ENCODE results near the gene TMEM39A. TPM values are rescaled to one million over a fixed set of nuclear protein-coding genes. Genes with fewer than 3 reads are reported as not detected.

Gene TMEM39A
- total RNA-seq, 1 experiment from 2014 or later, result 46.8 TPM

- CTCF ChIA-PET, result no interaction called here
- peaks cover 11% of the 10 kb centered on the region for H3K79me2 ChIP-seq (ENCODE audit: low read depth)
- BruUV-seq (replicated peaks), result no TSS peak
- H3K4me3 ChIP-seq, result no peak overlapping the region
- POLR2A ChIA-PET (ENCODE audit: unreplicated experiment), result no interaction called here
- DNase-seq, result no peak
- no peaks in the 10 kb centered on the region for H3K9me3 ChIP-seq (ENCODE audit: insufficient read depth, low read depth)
- H3K27ac ChIP-seq, result no peak overlapping the region
- H3K36me3 ChIP-seq (ENCODE audit: low read depth), result peaks cover 71% of the 10 kb centered on the region
- H3K27me3 ChIP-seq (ENCODE audit: insufficient read depth, low read depth), result no peaks in the 10 kb centered on the region
- no peak for TF ChIP-seq CTCF (conservative IDR thresholded peaks at IDR 0.05)
- TF ChIP-seq EZH2 (IDR thresholded peaks at IDR 0.05; ENCODE audit: low read depth), result no peak
- H3K4me1 ChIP-seq (replicated peaks; ENCODE audit: insufficient read depth), result peaks cover under 1% of the 10 kb centered on the region; the same call in 1 of the 2 replicates
- no peak overlapping the region for H2AFZ ChIP-seq
- H3F3A ChIP-seq (ENCODE audit: insufficient read depth, low read depth), result peaks cover 12% of the 10 kb centered on the region; the same call in 1 of the 2 replicates
- H4K20me1 ChIP-seq (ENCODE audit: insufficient read depth), result peaks cover 20% of the 10 kb centered on the region; the same call in 1 of the 2 replicates
- H3K4me2 ChIP-seq, result no peak overlapping the region
- intact Hi-C loops (cut with micrococcal nuclease; ENCODE audit: unreplicated experiment), result no loop called here
- no peaks in the 10 kb centered on the region; the same call in 1 of the 2 replicates for H3K9me2 ChIP-seq (ENCODE audit: insufficient read depth)
Measured at GRCh38 chr3:119456469-119456868, 6.9 kb downstream of the TMEM39A start.

- H3K9me3 ChIP-seq (ENCODE audit: insufficient read depth, low read depth), result no peaks in the 10 kb centered on the region
- TF ChIP-seq EZH2 (IDR thresholded peaks at IDR 0.05; ENCODE audit: low read depth) (no peak), CTCF (conservative IDR thresholded peaks at IDR 0.05) (no peak)
- POLR2A ChIA-PET (ENCODE audit: unreplicated experiment), result no interaction called here
- intact Hi-C loops (cut with micrococcal nuclease; ENCODE audit: unreplicated experiment), result no loop called here
- no peak overlapping the region for H2AFZ ChIP-seq
- no peaks in the 10 kb centered on the region for H3K4me1 ChIP-seq (replicated peaks; ENCODE audit: insufficient read depth)
- H3K27me3 ChIP-seq (ENCODE audit: insufficient read depth, low read depth), result no peaks in the 10 kb centered on the region
- peaks cover 62% of the 10 kb centered on the region for H3K36me3 ChIP-seq (ENCODE audit: low read depth)
- peaks cover 20% of the 10 kb centered on the region; the same call in 1 of the 2 replicates for H4K20me1 ChIP-seq (ENCODE audit: insufficient read depth)
- H3K4me2 ChIP-seq, result no peak overlapping the region
- H3K27ac ChIP-seq, result no peak overlapping the region
- DNase-seq, result no peak
- no peaks in the 10 kb centered on the region; the same call in 1 of the 2 replicates for H3K79me2 ChIP-seq (ENCODE audit: low read depth)
- H3K4me3 ChIP-seq, result no peak overlapping the region
- no TSS peak for BruUV-seq (replicated peaks)
- H3K9me2 ChIP-seq (ENCODE audit: insufficient read depth), result no peaks in the 10 kb centered on the region; the same call in 1 of the 2 replicates
- CTCF ChIA-PET, result no interaction called here
- H3F3A ChIP-seq (ENCODE audit: insufficient read depth, low read depth), result 0 out of 2 replicates have a peak, but pooled peaks cover 8% of the 10 kb centered on the region
Measured at GRCh38 chr3:119453822-119454221, 9.6 kb downstream of the TMEM39A start.

DNA sequence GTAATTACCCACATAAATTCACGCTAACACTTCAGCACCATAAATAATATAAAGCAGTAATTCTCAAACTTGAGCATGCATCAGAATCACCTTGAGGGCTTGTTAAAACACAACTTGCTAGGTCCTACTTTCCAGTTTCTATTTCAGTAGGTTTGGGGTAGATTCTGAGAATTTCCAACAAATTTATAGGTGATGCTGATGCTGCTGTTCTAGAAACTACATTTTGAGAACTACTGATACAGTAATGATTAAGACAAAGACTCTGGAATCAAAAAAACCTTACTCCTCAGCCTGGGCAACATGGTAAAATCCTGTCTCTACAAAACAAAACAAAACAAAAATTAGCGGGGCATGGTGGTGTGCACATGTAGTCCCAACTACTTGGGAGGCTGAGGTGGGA lies 18.8 kb downstream of the TMEM39A start:
- no TSS peak for BruUV-seq (replicated peaks)
- H3K4me2 ChIP-seq, result no peak overlapping the region

More for the DNA sequence above, 18.8 kb downstream of the TMEM39A start:
- no peaks in the 10 kb centered on the region for H3K4me1 ChIP-seq (replicated peaks; ENCODE audit: insufficient read depth)
- peaks cover 37% of the 10 kb centered on the region for H3K36me3 ChIP-seq (ENCODE audit: low read depth)
- no peaks in the 10 kb centered on the region for H3K27me3 ChIP-seq (ENCODE audit: insufficient read depth, low read depth)
- no peaks in the 10 kb centered on the region for H3K9me3 ChIP-seq (ENCODE audit: insufficient read depth, low read depth)
- no peak overlapping the region for H3K27ac ChIP-seq
- no peak overlapping the region for H2AFZ ChIP-seq
- TF ChIP-seq CTCF (conservative IDR thresholded peaks at IDR 0.05), result no peak
- TF ChIP-seq EZH2 (IDR thresholded peaks at IDR 0.05; ENCODE audit: low read depth), result no peak
- no peaks in the 10 kb centered on the region for H3K79me2 ChIP-seq (ENCODE audit: low read depth)
- 0 out of 2 replicates have a peak, but pooled peaks cover 5% of the 10 kb centered on the region for H3F3A ChIP-seq (ENCODE audit: insufficient read depth, low read depth)
- H3K9me2 ChIP-seq (ENCODE audit: insufficient read depth), result no peaks in the 10 kb centered on the region
- intact Hi-C loops (cut with micrococcal nuclease; ENCODE audit: unreplicated experiment), result loop anchor here (10.0 kb wide), 1 partner anchor 70 kb away; no protein-coding TSS in a partner anchor
- no peak for DNase-seq
- POLR2A ChIA-PET (ENCODE audit: unreplicated experiment), result no interaction called here
- no peak overlapping the region for H3K4me3 ChIP-seq
- CTCF ChIA-PET, result no interaction called here
- peaks cover 6% of the 10 kb centered on the region; the same call in 1 of the 2 replicates for H4K20me1 ChIP-seq (ENCODE audit: insufficient read depth)

Measured in PC-9 (cell line).